PC-3 (cell line): ENCODE data around the gene DDX39B. TPM values are rescaled to one million over a fixed set of nuclear protein-coding genes. Genes with fewer than 3 reads are reported as not detected.

Source experiments
- ATAC-seq: fragments of 200-7000 bp; cut with Tn5 transposase; 2 replicates; pipeline ENCODE4 v1.9.1; 2020; ENCODE audit warnings: mild to moderate bottlenecking, moderate library complexity
- BruUV-seq: library from RNA; stranded (reverse); fragments of 400-500 nt; replicated peaks from 2 replicates; lab custom pipeline; 2021; lab: Mats Ljungman, UMichigan
- CTCF ChIA-PET: fragments of 300-600 bp; sonication (Branson Sonifier 250); formaldehyde crosslinking; loops from one replicate; lab custom pipeline; 2022; ENCODE audit warnings: antibody characterized with exemption; lab: Charles Lee
- POLR2A ChIA-PET: fragments of 300-600 bp; sonication (Branson Sonifier 250); formaldehyde crosslinking; loops from one replicate; lab custom pipeline; 2022; ENCODE audit warnings: antibody characterized with exemption; ENCODE audit not compliant: unreplicated experiment; lab: Charles Lee
- DNase-seq: peaks from one replicate; pipeline ENCODE4 v3.0.0-alpha.2; 2015
- H2AFZ ChIP-seq: fragments of 300-600 bp; sonication (generic); 2 replicates; pipeline ENCODE4 v1.6.0; 2016; ENCODE audit warnings: antibody characterized with exemption, low read length
- H3F3A ChIP-seq: fragments of 300-600 bp; sonication (generic); one replicate; pipeline ENCODE4 v1.6.0; 2017; ENCODE audit warnings: antibody characterized with exemption, low read length, control low read depth, mild to moderate bottlenecking; ENCODE audit not compliant: unreplicated experiment
- H3K27ac ChIP-seq: fragments of 300-600 bp; sonication (generic); 2 replicates; pipeline ENCODE4 v1.5.1; 2016; ENCODE audit warnings: mild to moderate bottlenecking, low read length
- H3K27me3 ChIP-seq: fragments of 300-600 bp; sonication (generic); 2 replicates; pipeline ENCODE4 v1.6.1; 2016; ENCODE audit warnings: low read length, mixed read lengths
- H3K36me3 ChIP-seq: fragments of 300-600 bp; sonication (generic); 2 replicates; pipeline ENCODE4 v1.6.1; 2016; ENCODE audit warnings: low read depth, mixed run types, low read length, mixed read lengths
- H3K4me1 ChIP-seq: fragments of 300-600 bp; sonication (generic); 2 replicates; pipeline ENCODE4 v1.5.1; 2016; ENCODE audit warnings: low read length; ENCODE audit not compliant: insufficient read depth
- H3K4me2 ChIP-seq: fragments of 300-600 bp; sonication (generic); 2 replicates; pipeline ENCODE4 v1.6.0; 2016; ENCODE audit warnings: low read length
- H3K4me3 ChIP-seq: fragments of 300-600 bp; sonication (generic); 2 replicates; pipeline ENCODE4 v1.5.1; 2016; ENCODE audit warnings: mild to moderate bottlenecking, low read length, mixed read lengths
- H3K79me2 ChIP-seq: fragments of 300-600 bp; sonication (generic); 2 replicates; pipeline ENCODE4 v1.6.1; 2017; ENCODE audit warnings: low read length, mixed read lengths
- H3K9ac ChIP-seq: fragments of 300-600 bp; sonication (generic); 2 replicates; pipeline ENCODE4 v1.6.0; 2016; ENCODE audit warnings: mild to moderate bottlenecking, low read length
- H3K9me2 ChIP-seq: fragments of 300-600 bp; sonication (generic); replicated peaks from 2 replicates; pipeline ENCODE4 v1.6.1; 2016; ENCODE audit warnings: mixed run types, low read length, mixed read lengths
- H3K9me3 ChIP-seq: fragments of 300-600 bp; sonication (generic); 2 replicates; pipeline ENCODE4 v1.6.1; 2016; ENCODE audit warnings: low read length, mixed read lengths
- H4K20me1 ChIP-seq: fragments of 300-600 bp; sonication (generic); 2 replicates; pipeline ENCODE4 v1.6.1; 2016; ENCODE audit warnings: low read length, mixed read lengths
- CTCF ChIP-seq: fragments of 300-600 bp; sonication (generic); conservative IDR thresholded peaks from 2 replicates; pipeline ENCODE4 v1.5.1; 2017; ENCODE audit warnings: antibody characterized with exemption, low read depth, mild to moderate bottlenecking, low read length
- EZH2 ChIP-seq: fragments of 300-600 bp; sonication (generic); IDR thresholded peaks from one replicate; pipeline ENCODE4 v1.6.1; 2017; ENCODE audit warnings: antibody characterized with exemption, mild to moderate bottlenecking, low read length; ENCODE audit not compliant: unreplicated experiment
- EZH2phosphoT487 ChIP-seq: fragments of 300-600 bp; sonication (generic); IDR thresholded peaks from 2 replicates; pipeline ENCODE4 v1.6.1; 2018; ENCODE audit warnings: mild to moderate bottlenecking, antibody characterized with exemption, low read length, borderline replicate concordance
- intact Hi-C: fragments of 100-400 bp; cut with micrococcal nuclease; formaldehyde crosslinking; loops from 2 replicates; pipeline ENCODE4 v1.9.0; 2023
- total RNA-seq: library from RNA; depleted of rRNA; stranded (reverse); fragments of >200 nt; gene quantifications from 2 replicates; pipeline ENCODE4 v1.2.3, GENCODE V29; 2014

DDX39B gene
- total RNA-seq, 1 experiment from 2014 or later = 465 TPM

DNA sequence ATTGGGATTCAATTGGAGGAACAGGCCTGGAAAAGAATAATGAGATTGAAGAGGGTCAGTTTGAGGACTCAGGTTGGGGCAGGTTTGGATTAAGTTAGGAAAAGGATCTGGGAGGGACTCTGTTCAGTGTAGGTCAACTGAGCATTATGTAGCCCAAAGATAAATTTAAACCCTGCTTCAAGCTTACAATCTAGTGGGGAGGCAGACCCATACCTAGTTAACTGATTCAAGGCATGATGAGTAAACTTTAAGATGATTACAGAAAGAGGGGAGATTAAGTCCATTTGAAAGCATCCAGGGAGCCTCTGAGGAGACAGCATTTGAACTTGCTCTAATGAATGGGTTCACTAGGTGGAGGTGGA lies 18.9 kb upstream of the DDX39B start:
- DNase-seq = no peak
- Histone ChIP-seq H3K4me3 (no peak overlapping the region), H2AFZ (no peak overlapping the region), H4K20me1 (no peaks in the 10 kb centered on the region), H3K79me2 (no peaks in the 10 kb centered on the region), H3K27ac (peak overlapping the region; percentile 45), H3K4me2 (peak overlapping the region; percentile 17; the same call in 1 of the 2 replicates), H3F3A (no peaks in the 10 kb centered on the region), H3K36me3 (peaks cover 9% of the 10 kb centered on the region; the same call in 1 of the 2 replicates), H3K27me3 (no peaks in the 10 kb centered on the region), H3K4me1 (peaks cover 23% of the 10 kb centered on the region), H3K9me2 (no peaks in the 10 kb centered on the region), H3K9ac (no peak overlapping the region), H3K9me3 (no peaks in the 10 kb centered on the region)
- ChIA-PET CTCF (no interaction called here), POLR2A (interaction anchor here (0.6 kb wide), 1 partner anchor 62 kb away, joined by 3 read pairs; no protein-coding TSS in a partner anchor)
- intact Hi-C loops = no loop called here
- no peak for TF ChIP-seq EZH2
- TF ChIP-seq CTCF = no peak
- TF ChIP-seq EZH2phosphoT487 = no peak
- BruUV-seq = no TSS peak
- ATAC-seq = no peak

DNA sequence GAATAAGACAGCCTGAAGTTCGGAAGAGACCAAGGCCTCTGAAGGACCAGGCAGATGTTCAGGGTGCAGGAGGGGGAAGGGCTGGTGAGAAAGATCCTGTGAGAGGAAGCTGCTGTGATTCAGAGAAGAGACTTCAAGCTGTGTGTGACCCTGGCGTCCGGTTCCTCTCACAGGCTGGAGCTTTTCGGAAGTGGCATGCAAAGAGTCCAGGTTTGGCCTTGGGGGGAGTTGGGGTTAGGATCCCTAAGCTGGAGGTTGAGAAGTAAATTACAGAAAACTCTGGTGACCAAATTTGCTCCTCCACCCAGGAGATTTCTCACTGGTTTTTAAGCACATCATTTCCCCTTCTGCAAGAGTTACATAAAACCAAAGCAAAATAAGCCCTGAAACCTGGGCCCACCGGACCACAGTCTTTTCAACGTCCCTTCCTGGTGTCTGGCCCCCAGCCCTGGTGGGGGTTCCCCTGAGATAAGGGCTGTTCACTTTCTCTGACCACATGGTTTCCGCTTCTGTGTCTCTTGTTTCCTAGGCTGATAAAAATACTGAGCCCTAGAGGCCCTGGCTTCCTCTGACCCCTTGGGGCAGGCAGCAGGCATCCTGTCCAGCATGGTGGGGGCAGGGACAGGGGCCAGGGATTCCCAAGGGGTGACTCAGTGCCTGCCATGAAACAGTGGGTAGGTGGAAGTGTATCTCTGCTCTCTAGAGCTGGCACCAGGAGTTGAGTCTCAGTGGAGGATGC lies 18.3 kb upstream of the DDX39B start:
- ATAC-seq (peak; percentile 68), DNase-seq (peak; percentile 65)
- Histone ChIP-seq H3K9me3 (no peaks in the 10 kb centered on the region), H2AFZ (no peak overlapping the region), H3K27ac (peak overlapping the region; percentile 45), H3K9me2 (no peaks in the 10 kb centered on the region), H3K27me3 (no peaks in the 10 kb centered on the region), H3K4me2 (peak overlapping the region; percentile 17), H3K4me1 (peaks cover 23% of the 10 kb centered on the region), H3K79me2 (no peaks in the 10 kb centered on the region), H3K36me3 (peaks cover 9% of the 10 kb centered on the region; the same call in 1 of the 2 replicates), H3F3A (no peaks in the 10 kb centered on the region), H4K20me1 (no peaks in the 10 kb centered on the region), H3K9ac (no peak overlapping the region), H3K4me3 (no peak overlapping the region)
- ChIA-PET POLR2A (no interaction called here), CTCF (no interaction called here)
- intact Hi-C loops = no loop called here
- TF ChIP-seq EZH2 (no peak), EZH2phosphoT487 (no peak), CTCF (no peak)
- no TSS peak for BruUV-seq

- POLR2A ChIA-PET = no interaction called here
- no peak for TF ChIP-seq CTCF
- no peak for TF ChIP-seq EZH2phosphoT487
- TF ChIP-seq EZH2 = no peak
- H3K9ac ChIP-seq = no peak overlapping the region
- H3K79me2 ChIP-seq = no peaks in the 10 kb centered on the region
- CTCF ChIA-PET = no interaction called here
- H3K9me2 ChIP-seq = no peaks in the 10 kb centered on the region
- peak overlapping the region; percentile 17; the same call in 1 of the 2 replicates for H3K4me2 ChIP-seq
- no peaks in the 10 kb centered on the region for H3K27me3 ChIP-seq
- DNase-seq = no peak
- BruUV-seq = no TSS peak
- H3K27ac ChIP-seq = peak overlapping the region; percentile 45
- no peak overlapping the region for H3K4me3 ChIP-seq
- no peak overlapping the region for H2AFZ ChIP-seq
- intact Hi-C loops = no loop called here
- peaks cover 11% of the 10 kb centered on the region; the same call in 1 of the 2 replicates for H3K36me3 ChIP-seq
- H3K4me1 ChIP-seq = peaks cover 23% of the 10 kb centered on the region
- ATAC-seq = no peak
- H3F3A ChIP-seq = no peaks in the 10 kb centered on the region
- H3K9me3 ChIP-seq = no peaks in the 10 kb centered on the region
- H4K20me1 ChIP-seq = no peaks in the 10 kb centered on the region
These were observed 17.8 kb upstream of the DDX39B start for GRCh38 chr6:31559606-31559957.
